H9 (cell line): Measurements from ENCODE around the gene CIPC. TPM values are rescaled to one million over a fixed set of nuclear protein-coding genes. Genes with fewer than 3 reads are reported as not detected.
A peak's percentile ranks its signal among the peaks of the same experiment; 100 is the strongest.

Experiments used
- DNase-seq: peaks from one replicate; pipeline ENCODE4 v3.0.0-alpha.2; 2017
- H2AFZ ChIP-seq: one replicate; pipeline ENCODE4 v1.6.1; 2013; ENCODE audit warnings: mild to moderate bottlenecking, low read length, control low read depth, moderate library complexity
- H2AK5ac ChIP-seq: 2 replicates; pipeline ENCODE4 v1.6.1; 2013; ENCODE audit warnings: low read length, control low read depth, mixed read lengths; ENCODE audit not compliant: insufficient read length
- H2BK120ac ChIP-seq: one replicate; pipeline ENCODE4 v1.6.1; 2013; ENCODE audit warnings: low read depth, mild to moderate bottlenecking, low read length, control low read depth, inconsistent platforms; ENCODE audit not compliant: poor library complexity, severe bottlenecking
- H2BK12ac ChIP-seq: 2 replicates; pipeline ENCODE4 v1.6.1; 2013; ENCODE audit warnings: low read length, control low read depth, mixed read lengths, low read depth; ENCODE audit not compliant: insufficient read length
- H2BK15ac ChIP-seq: 2 replicates; pipeline ENCODE4 v1.6.1; 2013; ENCODE audit warnings: low read depth, low read length, control low read depth
- H2BK20ac ChIP-seq: one replicate; pipeline ENCODE4 v1.6.1; 2013; ENCODE audit warnings: low read depth, mild to moderate bottlenecking, low read length, control low read depth, inconsistent platforms; ENCODE audit not compliant: poor library complexity, severe bottlenecking
- H2BK5ac ChIP-seq: 2 replicates; pipeline ENCODE4 v1.6.1; 2013; ENCODE audit warnings: low read length, control low read depth, mixed read lengths; ENCODE audit not compliant: insufficient read length
- H3K14ac ChIP-seq: 2 replicates; pipeline ENCODE4 v1.6.1; 2013; ENCODE audit warnings: low read length, control low read depth; ENCODE audit not compliant: insufficient read depth
- H3K18ac ChIP-seq: 2 replicates; pipeline ENCODE4 v1.6.1; 2013; ENCODE audit warnings: low read depth, mild to moderate bottlenecking, mixed read lengths, low read length, control low read depth; ENCODE audit not compliant: insufficient read length
- H3K23ac ChIP-seq: 2 replicates; pipeline ENCODE4 v1.6.1; 2013; ENCODE audit warnings: low read length, control low read depth, mixed read lengths, low read depth; ENCODE audit not compliant: insufficient read length
- H3K23me2 ChIP-seq: 2 replicates; pipeline ENCODE4 v1.6.1; 2013; ENCODE audit warnings: low read depth, mild to moderate bottlenecking, mixed read lengths, low read length, control low read depth; ENCODE audit not compliant: insufficient read length, poor library complexity, severe bottlenecking
- H3K27ac ChIP-seq: 2 replicates; pipeline ENCODE4 v1.5.1; 2013; ENCODE audit warnings: low read length, control low read depth, mixed read lengths, low read depth; ENCODE audit not compliant: insufficient read length
- H3K27me3 ChIP-seq: 2 replicates; pipeline ENCODE4 v1.6.1; 2013; ENCODE audit warnings: low read length, control low read depth, inconsistent platforms; ENCODE audit not compliant: insufficient read depth
- H3K4ac ChIP-seq: 2 replicates; pipeline ENCODE4 v1.6.1; 2013; ENCODE audit warnings: low read depth, mild to moderate bottlenecking, control low read depth, inconsistent platforms, low read length, moderate library complexity
- H3K4me1 ChIP-seq: 2 replicates; pipeline ENCODE4 v1.6.1; 2013; ENCODE audit warnings: low read length, control low read depth, inconsistent platforms; ENCODE audit not compliant: insufficient read depth
- H3K4me2 ChIP-seq: 2 replicates; pipeline ENCODE4 v1.6.1; 2013; ENCODE audit warnings: low read length, control low read depth, mixed read lengths; ENCODE audit not compliant: insufficient read length, insufficient read depth
- H3K56ac ChIP-seq: 2 replicates; pipeline ENCODE4 v1.6.1; 2013; ENCODE audit warnings: low read depth, mild to moderate bottlenecking, mixed read lengths, low read length, control low read depth; ENCODE audit not compliant: insufficient read length
- H3K79me1 ChIP-seq: 2 replicates; pipeline ENCODE4 v1.6.1; 2013; ENCODE audit warnings: low read depth, mild to moderate bottlenecking, moderate library complexity, low read length, control low read depth, inconsistent platforms; ENCODE audit not compliant: insufficient read depth, poor library complexity, severe bottlenecking
- H3K79me2 ChIP-seq: 2 replicates; pipeline ENCODE4 v1.6.1; 2013; ENCODE audit warnings: low read length, control low read depth, inconsistent platforms; ENCODE audit not compliant: insufficient read depth
- H3K9ac ChIP-seq: 2 replicates; pipeline ENCODE4 v1.6.1; 2013; ENCODE audit warnings: low read length, control low read depth, mixed read lengths; ENCODE audit not compliant: insufficient read length; ENCODE audit errors: extremely low read depth
- H3K9me3 ChIP-seq: one replicate; pipeline ENCODE4 v1.6.1; 2013; ENCODE audit warnings: low read depth, low read length, inconsistent platforms; ENCODE audit not compliant: control insufficient read depth
- H3T11ph ChIP-seq: one replicate; pipeline ENCODE4 v1.6.1; 2013; ENCODE audit warnings: mild to moderate bottlenecking, low read length, control low read depth, inconsistent platforms
- H4K20me1 ChIP-seq: one replicate; pipeline ENCODE4 v1.6.1; 2013; ENCODE audit not compliant: control insufficient read depth, insufficient read length, insufficient read depth
- H4K5ac ChIP-seq: 2 replicates; pipeline ENCODE4 v1.6.1; 2013; ENCODE audit warnings: low read depth, mild to moderate bottlenecking, mixed read lengths, low read length, control low read depth; ENCODE audit not compliant: insufficient read length
- H4K8ac ChIP-seq: replicated peaks from 2 replicates; pipeline ENCODE4 v1.6.1; 2013; ENCODE audit warnings: low read length, control low read depth, mixed read lengths, low read depth; ENCODE audit not compliant: insufficient read length
- H4K91ac ChIP-seq: 2 replicates; pipeline ENCODE4 v1.6.1; 2013; ENCODE audit warnings: low read depth, mild to moderate bottlenecking, moderate library complexity, mixed read lengths, low read length, control low read depth; ENCODE audit not compliant: insufficient read length
- H3K27ac Mint-ChIP-seq, 3 experiments: 2 replicates in 2 of 3; 3 replicates in 1 of 3; pipeline ENCODE4 v1.8.0; 2020 to 2021; ENCODE audit warnings: mixed read lengths in 3 of 3, mild to moderate bottlenecking in 1 of 3, moderate library complexity in 1 of 3
- H3K27me3 Mint-ChIP-seq: 2 replicates; pipeline ENCODE4 v1.8.0; 2021; ENCODE audit warnings: low read depth, mild to moderate bottlenecking, moderate library complexity, mixed read lengths
- H3K36me3 Mint-ChIP-seq, 3 experiments: 2 replicates in 2 of 3; 3 replicates in 1 of 3; pipeline ENCODE4 v1.8.0; 2020 to 2021; ENCODE audit warnings: low read depth in 3 of 3, mixed read lengths in 3 of 3; ENCODE audit not compliant: insufficient read depth in 1 of 3
- H3K4me1 Mint-ChIP-seq, 2 experiments: 2 replicates each; pipeline ENCODE4 v1.8.0; 2020; ENCODE audit warnings: mixed read lengths in 2 of 2
- H3K4me3 Mint-ChIP-seq, 2 experiments: 2 replicates in 1 of 2; 3 replicates in 1 of 2; pipeline ENCODE4 v1.8.0; 2020 to 2021; ENCODE audit warnings: mild to moderate bottlenecking in 2 of 2, mixed read lengths in 2 of 2, moderate library complexity in 1 of 2
- H3K9me3 Mint-ChIP-seq, 2 experiments: 2 replicates in 1 of 2; 3 replicates in 1 of 2; pipeline ENCODE4 v1.8.0; 2020; ENCODE audit warnings: mild to moderate bottlenecking in 2 of 2, mixed read lengths in 2 of 2, moderate library complexity in 1 of 2
- WGBS: extraction: QIAGEN DNeasy Blood & Tissue Kit; methylation state at CpG from one replicate; pipeline ENCODE4 v1.1.7; 2013; ENCODE audit warnings: missing lambda C conversion rate, low lambda C conversion rate, mixed read lengths; ENCODE audit not compliant: insufficient read length; ENCODE audit errors: extremely low coverage; 5-methylcytosine and 5-hydroxymethylcytosine counted together
- total RNA-seq: library from RNA; stranded (reverse); gene quantifications from 2 replicates; pipeline ENCODE4 v1.2.1, GENCODE V29; 2021
- TF ChIP-seq, protein P1 (sequence below): fragments of 200-600 bp; sonication (generic); conservative IDR thresholded peaks from 3 replicates; pipeline ENCODE4 v1.8.0; 2021; ENCODE audit warnings: antibody characterized with exemption, mild to moderate bottlenecking

The CIPC gene
- total RNA-seq, 1 experiment from 2014 or later = 23.4 TPM

DNA sequence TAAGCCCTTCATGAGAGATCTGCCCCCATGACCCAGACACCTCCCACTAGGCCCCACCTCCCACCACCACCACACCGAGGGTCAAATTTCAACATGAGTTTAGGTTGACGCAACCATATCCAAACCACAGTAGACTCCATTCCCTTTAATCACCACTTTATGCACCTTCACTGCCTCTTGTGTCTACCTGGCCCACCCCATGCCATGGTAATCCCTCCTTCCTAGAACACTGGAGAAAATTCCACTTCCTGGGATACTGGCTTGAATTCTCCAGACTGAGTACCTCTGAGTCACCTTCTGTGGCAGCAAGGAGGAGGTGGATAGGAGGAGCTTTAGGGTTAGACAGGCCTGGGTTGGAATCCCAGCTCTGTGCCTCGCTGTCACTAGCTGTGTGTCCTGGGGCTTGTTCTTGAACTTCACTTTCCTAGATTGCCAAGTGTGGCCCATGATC is 26.1 kb upstream of the CIPC start:
- H3K27ac ChIP-seq = no peak overlapping the region
- no CpG with 5 or more reads among the region's 3 CpGs for WGBS

More for the DNA sequence above, 26.1 kb upstream of the CIPC start:
- H3K79me2 ChIP-seq = no peaks in the 10 kb centered on the region
- H3K56ac ChIP-seq = no peak overlapping the region
- Mint-ChIP-seq H3K27ac (peak overlapping the region in 1 of 3 experiments; percentile 49; a peak in 2 of 7 replicates), H3K9me3 (peaks cover 0 to 3% of the 10 kb centered on the region in 2 experiments; a peak in 3 of 5 replicates), H3K36me3 (0 out of 7 replicates have a peak, but pooled peaks cover 0 to 4% (median 3%) of the 10 kb centered on the region in 3 experiments), H3K4me3 (no peak overlapping the region), H3K4me1 (peaks cover 33 to 43% of the 10 kb centered on the region in 2 experiments), H3K27me3 (peaks cover 1% of the 10 kb centered on the region; the same call in 1 of the 2 replicates)
- no peak overlapping the region for H3K4me2 ChIP-seq
- no peak for DNase-seq
- peaks cover 3% of the 10 kb centered on the region; the same call in 1 of the 2 replicates for H3K4me1 ChIP-seq
- H3K9ac ChIP-seq = no peak overlapping the region
- H2BK15ac ChIP-seq = no peak overlapping the region
- H3K23ac ChIP-seq = no peak overlapping the region
- H3K18ac ChIP-seq = no peak overlapping the region
- no peak overlapping the region for H2BK12ac ChIP-seq
- no peak overlapping the region for H3T11ph ChIP-seq
- no peak overlapping the region for H3K14ac ChIP-seq
- no peaks in the 10 kb centered on the region for H4K20me1 ChIP-seq
- no peak overlapping the region for H3K4ac ChIP-seq
- H4K91ac ChIP-seq = no peak overlapping the region
- no peak overlapping the region for H2BK120ac ChIP-seq
- H2AFZ ChIP-seq = no peak overlapping the region
- H3K9me3 ChIP-seq = no peaks in the 10 kb centered on the region
- TF ChIP-seq, protein P1, sequence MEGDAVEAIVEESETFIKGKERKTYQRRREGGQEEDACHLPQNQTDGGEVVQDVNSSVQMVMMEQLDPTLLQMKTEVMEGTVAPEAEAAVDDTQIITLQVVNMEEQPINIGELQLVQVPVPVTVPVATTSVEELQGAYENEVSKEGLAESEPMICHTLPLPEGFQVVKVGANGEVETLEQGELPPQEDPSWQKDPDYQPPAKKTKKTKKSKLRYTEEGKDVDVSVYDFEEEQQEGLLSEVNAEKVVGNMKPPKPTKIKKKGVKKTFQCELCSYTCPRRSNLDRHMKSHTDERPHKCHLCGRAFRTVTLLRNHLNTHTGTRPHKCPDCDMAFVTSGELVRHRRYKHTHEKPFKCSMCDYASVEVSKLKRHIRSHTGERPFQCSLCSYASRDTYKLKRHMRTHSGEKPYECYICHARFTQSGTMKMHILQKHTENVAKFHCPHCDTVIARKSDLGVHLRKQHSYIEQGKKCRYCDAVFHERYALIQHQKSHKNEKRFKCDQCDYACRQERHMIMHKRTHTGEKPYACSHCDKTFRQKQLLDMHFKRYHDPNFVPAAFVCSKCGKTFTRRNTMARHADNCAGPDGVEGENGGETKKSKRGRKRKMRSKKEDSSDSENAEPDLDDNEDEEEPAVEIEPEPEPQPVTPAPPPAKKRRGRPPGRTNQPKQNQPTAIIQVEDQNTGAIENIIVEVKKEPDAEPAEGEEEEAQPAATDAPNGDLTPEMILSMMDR = no peak
- H3K79me1 ChIP-seq = no peaks in the 10 kb centered on the region
- no peak overlapping the region for H2BK20ac ChIP-seq
- H4K8ac ChIP-seq = no peak overlapping the region
- H2AK5ac ChIP-seq = no peak overlapping the region
- peaks cover 5% of the 10 kb centered on the region for H3K23me2 ChIP-seq
- no peak overlapping the region for H4K5ac ChIP-seq
- no peak overlapping the region for H2BK5ac ChIP-seq
- no peaks in the 10 kb centered on the region for H3K27me3 ChIP-seq
